HG02588 (cell line): ENCODE data around the gene AOPEP.

Experiments used
- ATAC-seq: cut with Tn5 transposase; IDR thresholded peaks from one replicate; pipeline ENCODE4 v1.9.1; 2021; ENCODE audit warnings: mild to moderate bottlenecking, moderate library complexity; ENCODE audit not compliant: unreplicated experiment

Gene AOPEP

DNA sequence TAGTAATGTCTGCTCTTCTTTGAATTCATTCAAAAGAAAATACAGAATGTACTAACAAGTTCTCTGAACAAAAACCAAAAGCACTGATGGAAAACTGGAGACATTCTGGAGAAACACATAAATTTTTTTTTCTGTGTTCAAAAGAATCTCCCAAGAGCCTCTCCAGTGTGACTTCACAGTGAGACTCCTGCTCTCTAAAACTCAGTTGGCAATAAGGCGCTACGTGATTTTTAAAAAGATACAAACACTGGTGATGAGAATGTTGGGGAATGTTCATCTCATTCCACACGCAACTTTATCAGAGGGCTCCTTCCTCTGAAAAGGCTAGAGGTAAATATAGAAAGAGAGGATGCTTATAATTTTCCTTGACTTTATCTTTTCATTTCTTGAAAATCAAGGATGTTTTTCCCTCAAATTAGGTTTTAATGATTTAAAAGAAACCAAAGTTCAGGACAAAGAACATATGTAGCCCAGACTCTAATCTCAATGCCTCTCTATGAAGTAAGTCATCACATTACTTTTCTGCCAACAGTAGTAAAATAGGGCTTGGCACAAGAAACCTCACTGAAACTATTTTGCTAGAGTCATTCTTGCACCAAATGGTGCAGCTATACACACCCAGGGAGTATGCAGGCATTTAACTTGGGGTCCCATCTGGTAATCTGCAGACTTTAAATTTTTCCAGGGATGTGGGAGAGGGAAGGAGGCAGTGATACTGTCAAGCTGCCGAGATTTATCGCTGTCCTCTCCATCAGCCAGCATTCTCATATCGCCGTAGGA is 12.9 kb upstream of the AOPEP start:
- ATAC-seq = no peak

DNA sequence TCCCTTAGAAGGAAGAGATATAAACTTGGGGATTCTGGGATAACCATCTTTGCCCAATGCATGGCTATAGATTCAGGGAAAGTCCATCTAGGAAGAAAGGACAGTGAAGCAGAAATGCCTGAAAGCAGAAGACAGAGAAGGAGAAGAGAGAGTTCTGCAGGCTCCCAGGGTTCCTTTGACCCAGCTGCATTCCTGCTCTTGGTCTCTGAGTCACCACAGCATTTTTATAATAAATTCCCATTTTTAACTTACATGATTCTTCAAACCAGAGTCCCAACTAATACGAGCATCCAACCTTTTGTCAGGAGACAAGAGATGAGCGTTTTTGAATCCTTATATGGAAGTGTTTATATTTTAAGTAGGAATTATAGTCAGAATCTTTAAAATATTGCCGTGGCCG is 12.0 kb upstream of the AOPEP start:
- no peak for ATAC-seq

DNA sequence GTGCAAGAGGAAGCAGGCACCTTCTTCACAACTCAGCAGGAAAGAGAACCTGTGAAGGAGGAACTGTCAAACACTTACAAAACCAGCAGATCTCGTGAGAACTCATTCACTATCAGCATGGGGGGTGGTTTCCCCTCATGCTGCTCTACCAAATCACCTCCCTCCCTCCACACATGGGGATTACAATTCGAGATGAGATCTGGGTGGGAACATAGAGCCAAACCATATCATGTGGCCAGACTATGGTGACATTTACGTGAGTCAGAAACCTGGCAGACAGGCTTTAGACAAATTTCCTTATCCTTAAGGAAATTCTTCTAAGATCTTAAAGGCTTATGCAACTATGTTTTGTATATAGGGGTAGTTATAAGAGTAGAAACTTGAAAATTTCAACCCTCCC is 8.7 kb upstream of the AOPEP start:
- no peak for ATAC-seq

DNA sequence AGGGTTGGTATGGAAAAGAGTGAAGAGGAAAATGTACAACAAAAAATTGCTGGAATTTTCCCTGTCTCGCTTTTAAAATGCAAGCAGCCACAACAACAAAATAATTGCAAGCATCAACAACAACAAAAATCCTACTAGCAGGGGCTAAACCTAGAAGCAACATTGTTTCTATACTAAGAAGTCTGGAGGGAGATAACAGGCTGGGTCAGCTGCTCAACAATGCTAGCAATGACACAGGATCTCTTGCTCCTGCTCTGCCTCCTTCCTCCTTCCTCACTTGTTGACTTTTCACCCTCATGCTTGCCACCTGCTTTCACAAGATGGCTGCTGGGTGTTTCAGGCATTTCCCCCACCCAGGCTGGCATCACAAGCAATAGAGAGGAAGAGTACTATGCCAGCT is 7.6 kb upstream of the AOPEP start:
- no peak for ATAC-seq

DNA sequence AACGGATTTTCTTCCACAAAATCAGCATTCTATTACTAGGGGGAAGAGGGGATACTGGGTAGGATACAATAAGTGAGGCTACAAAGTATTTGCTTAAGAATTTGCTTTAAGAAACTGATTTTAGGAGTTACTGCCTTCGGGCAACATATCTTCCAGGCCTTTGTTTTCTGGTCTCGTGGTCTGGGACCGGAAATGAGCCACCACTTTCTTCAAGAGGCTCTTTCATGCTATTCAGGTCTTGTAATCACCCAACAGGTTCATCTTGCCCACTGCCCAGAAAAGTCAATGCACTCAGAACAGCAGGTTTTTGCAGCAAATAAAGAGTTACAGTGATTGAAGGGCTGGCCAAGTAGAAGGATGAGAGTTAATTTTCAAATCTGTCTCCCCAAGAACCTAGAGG is 6.6 kb upstream of the AOPEP start:
- no peak for ATAC-seq

DNA sequence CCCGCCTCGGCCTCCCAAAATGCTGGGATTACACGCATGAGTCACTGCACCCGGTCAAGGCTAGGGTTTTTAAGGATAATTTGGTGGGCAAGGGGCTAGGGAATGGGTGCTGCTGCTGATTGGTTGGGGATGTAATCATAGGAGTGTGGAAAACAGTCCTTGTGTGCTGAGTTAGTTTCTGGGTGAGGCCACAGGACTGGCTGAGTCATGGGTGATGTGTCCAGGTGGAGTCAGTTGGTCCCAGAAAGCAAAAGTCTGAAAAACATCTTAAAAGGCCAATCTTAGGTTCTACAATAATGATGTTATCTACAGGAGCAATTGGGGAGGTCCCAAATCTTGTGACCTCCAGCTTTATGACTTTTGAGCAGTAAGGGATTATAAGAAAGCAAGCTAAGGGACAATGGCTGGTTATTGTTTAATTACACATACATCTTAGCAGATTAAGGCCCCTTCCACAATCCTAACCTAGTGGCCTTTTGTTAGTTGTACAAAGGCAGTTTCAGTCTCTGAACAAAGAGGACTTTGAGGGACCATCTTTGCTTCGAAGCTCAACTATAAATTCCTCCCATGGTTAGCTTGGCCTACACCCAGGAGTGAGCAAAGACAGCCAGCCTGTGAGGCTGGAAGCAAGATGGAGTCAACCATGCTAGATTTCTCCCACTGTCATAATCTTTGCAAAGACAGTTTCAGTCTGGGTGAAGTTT is 5.5 kb upstream of the AOPEP start:
- no peak for ATAC-seq

DNA sequence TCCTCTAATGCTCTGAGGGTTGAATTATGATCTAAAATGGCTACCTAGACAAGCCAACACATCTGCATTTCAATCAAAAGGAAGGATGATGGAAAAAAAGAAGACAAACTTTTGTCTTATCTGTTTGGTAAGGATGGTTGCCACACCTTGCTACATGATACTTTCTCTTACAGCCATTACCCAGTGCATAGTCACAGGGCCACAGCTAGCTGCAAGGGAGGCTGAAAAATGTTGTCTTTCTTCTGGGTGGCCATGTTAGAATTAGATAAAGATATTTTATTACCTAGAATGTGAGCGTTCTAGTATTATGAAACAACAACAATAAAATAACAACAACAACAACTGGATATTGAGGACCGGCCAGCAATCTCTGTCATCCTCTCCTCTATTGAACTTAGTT is 4.7 kb upstream of the AOPEP start:
- ATAC-seq = no peak

DNA sequence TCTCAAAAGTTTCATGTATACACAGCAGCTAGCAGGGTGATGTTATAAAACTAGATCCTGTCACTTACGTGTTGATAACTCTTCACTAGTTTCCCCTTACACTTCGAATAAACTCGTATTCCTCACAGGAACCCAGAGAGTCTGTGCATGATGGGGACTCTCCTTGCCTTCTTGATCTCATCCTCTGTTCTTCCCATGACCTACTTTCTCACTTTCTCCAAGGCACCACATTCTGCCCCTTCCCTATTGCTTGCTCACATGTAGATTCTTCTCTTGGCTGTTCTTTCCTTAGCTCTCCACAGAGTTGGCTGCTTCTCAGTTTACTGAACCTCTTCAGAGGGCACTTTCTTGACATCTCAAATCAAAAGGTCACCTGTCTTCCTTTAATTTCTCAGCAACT is 1.2 kb upstream of the AOPEP start:
- no peak for ATAC-seq

DNA sequence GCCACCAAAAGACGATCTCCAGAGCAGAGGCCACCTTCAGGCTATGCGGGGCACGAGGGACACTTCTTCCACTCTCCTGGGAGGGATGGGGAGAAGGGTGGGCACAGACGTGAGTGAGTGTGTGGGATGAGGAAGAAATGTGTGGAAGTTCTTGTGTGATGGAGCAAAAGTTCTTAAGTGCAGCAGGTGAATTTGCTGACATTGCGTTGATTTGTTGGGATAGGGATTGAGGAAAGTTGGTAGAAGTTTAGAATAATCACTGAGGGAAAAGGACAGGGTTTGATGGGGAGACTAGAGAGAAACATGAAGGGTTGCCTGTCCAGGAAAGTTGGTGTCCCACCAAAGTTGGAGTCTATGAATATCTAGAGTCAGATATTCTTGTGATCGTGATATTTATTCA is 2.2 kb downstream of the AOPEP start:
- ATAC-seq = no peak

DNA sequence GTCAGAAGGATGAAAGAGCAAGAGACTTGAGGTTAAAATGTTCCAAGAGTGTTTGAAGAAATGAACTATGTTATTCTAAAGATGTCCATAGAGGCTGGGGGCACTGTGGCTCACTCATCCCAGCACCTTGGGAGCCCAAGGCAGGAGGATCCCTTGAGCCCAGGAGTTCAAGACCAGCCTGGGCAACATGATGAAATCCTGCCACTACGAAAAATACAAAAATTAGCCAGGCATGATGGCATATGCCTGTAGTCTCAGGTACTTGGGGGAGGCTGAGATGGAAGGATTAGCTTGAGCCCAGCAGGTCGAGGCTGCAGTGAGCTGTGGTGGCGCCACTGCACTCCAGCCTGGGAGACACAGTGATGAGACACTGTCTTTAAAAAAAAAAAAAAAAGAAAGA is 2.7 kb downstream of the AOPEP start:
- ATAC-seq = no peak

DNA sequence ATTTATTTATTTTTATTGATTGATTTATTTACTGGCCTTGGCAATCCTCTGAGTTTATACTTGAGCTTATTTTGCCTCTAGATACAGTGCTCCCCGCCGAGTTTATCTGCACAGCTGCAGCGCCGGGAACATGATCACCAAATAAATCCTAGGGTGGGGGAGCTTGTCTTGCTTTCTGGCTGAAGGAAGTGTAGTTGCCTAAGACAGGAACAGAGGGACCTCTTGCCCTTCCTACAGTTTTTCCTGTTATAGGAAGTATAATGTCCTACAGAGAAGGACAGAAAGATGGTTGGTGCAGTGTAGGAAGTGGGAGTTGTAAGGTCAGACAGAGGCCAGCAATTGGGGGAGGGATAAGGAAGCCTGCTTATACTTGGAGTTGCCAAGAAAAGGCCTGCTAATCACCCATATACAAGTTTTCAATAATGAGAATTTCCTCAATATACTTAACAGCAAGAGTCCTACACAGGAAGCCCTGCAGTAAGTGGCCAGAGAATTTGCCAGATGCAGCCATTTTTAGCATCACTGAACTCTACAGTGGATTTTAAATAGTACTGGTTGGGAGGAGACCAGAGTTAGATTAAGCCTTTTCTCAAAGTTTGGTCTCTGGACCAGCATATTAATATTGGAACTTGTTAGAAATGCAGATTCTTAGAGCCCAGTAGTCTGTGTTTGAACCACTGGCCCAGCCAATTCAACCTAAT is 7.7 kb downstream of the AOPEP start:
- no peak for ATAC-seq

DNA sequence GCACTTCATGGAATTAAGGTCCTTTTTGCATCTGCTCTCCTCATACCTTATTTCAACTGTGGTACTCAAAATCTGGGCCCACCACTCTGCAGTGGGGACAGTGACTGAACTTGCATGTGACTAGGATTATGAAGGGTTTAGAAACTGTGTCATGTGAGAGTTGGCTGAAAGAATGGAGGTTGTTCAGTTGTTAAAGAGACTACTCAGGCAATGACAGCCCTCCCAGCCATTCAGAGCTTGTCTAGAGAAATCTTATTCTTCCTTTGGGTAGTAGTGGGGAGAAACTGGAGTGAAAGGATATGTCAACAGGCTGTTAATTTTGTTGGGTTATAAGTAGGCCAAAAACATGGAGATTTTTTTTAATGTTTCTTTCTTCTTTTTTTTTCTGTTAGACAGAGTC is 10.3 kb downstream of the AOPEP start:
- ATAC-seq = no peak

DNA sequence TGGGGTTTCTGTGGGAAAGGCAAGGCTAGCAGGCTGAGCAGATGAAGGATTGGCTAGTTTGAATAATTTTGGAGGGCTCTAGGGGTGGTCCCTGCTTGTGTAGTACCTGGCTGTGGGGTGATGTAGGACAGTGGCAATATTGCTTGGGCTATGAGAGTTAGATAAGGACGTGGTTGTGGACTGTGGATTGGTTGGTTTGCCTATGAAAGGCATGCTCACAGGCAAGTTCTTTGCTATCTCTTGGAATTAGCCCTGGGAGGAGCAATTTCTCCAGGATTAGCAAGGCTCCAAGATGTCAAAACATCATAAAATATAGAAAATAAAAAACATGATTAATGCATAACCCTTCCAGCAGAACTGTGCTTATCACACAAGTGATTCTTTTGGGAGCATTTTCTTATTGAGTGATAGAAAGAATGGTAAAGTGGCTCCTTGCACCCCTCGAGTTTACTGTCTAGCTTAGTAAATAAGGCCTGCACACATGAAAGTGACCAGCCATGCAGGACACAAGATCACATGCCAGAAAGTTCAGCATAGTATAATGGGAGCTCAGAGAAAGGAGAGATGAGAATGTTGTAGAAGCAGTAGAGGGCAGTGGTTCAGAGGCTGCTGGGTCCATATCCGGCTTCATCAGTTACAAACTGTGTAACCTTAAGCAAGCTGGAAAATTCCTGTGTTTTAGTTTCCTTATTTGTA is 13.8 kb downstream of the AOPEP start:
- ATAC-seq = no peak

DNA sequence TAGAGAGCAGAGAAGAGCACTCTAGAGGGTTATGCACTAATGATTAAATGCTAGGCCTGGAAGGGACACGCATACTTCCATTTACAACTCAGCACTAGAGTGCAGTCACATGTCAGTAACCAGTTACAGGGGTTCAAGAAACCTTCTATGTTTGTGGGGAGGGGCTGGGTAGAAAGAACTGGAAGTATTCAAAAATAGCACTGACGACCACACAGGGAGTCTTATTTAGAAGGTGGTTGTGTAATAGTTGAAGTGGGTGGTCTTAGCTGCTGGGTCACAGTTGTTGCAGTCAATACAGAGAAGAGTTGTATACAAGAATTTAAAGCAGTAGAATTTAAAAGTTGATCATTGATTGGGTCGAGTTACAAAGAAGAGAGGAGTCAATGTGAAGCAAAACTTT is 15.4 kb downstream of the AOPEP start:
- ATAC-seq = no peak

DNA sequence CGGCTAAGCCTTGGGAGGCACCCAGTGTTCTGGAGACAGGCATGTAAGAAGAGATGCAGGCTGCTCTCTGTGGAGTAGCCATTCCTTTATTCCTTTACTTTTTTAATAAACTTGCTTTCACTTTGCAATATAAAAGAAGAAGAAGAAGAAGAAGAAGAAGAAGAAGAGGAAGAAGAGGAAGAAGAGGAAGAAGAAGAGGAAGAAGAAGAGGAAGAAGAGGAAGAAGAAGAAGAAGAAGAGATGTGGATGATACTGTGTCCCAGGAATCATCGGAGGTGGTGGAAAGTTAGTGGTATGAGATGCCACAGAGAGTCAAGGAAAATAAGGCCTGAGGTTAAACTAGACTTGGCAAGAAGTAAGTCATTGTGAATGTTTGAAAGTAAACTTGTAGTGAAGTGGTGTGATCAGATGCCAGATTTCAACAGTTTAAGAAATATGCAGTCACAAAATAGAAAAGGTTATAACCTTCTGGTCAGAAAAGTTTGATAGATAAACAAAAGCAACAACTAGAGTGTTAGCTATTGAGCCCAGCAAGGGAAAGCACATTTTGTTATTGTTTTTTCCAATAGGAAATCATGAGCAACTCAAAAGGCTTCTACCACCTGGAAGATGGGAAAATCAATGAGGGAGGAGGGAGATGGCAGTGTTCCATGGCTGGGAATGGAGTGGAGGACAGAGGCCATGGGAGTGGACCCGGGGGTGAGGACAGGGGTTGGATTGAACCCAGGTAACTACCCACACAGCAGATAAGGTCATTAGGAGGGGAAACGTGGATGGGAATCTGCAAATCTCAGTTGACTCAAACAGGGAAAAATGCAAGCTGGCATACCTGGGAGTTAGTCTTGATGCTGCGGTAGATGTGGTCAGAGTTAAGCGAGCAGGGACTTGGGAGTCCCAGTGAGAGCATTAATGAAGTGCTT is 16.8 kb downstream of the AOPEP start:
- ATAC-seq = no peak

DNA sequence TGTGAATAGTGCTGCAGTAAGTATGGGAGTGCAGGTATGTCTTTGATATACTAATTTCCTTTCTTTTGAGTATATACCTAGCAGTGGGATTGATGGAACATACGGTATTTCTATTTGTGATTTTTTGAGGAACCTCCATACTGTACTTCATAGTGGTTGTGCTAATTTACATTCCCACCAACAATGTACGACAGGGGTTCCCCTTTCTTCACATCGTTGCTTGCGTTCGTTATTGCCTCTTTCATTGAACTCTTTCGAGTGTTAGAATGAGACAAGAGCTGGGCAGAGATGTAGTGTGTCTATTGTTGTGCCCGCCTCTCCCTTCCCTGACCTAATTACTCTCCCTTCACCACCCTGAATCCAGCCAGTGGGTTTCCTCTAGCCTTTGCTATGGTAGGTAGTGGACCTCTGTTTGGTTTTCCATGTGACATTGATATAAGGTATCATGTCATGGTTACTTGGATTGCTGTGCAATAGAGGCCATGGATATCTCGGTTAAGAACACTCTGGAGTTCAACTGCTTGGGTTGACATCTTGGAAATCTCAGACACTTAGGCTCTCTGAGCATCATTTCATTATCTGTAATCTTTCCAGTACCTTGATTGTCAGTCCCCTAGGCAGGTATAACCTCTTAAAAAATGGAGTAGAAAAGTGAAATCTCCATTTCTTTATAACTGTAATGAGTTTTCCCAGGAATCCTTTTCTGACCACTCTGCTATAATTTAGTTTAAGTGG is 19.5 kb downstream of the AOPEP start:
- no peak for ATAC-seq

DNA sequence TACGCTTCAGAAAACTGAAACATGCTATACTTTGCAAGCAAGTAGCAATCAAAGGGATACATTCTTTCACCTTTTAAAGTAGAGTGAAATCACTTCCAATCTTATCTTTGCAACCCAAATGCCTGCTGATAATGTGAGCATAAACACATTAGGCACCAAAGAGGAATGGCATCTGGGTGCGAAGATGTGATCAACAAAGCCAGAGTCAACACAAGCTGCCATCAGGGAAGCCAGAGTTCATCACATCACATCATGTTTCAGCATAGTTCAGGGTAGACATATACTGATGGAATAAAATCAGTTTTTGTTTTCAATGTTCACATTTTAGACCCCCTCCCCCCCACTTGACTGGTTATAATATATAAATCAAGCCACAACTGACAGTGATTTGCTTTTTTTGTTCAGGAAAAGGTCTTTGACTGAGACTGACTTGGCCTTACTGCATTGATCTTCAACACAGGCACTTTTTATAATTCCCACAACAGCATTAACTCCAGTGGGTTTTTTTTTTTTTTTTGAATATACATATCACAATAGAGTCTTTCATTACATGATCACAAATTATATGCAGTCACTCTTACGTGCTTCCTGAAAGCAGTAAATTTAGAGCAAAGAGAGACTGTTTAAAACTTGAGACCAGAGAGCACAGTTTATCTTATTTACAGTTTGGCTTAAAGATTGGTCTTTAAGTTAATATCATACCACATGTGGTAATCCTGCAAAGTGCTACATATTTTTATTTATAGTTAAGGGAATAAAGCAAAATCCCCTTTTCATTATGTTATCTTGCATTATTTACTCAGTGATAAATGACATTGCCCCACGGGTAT is 20.3 kb downstream of the AOPEP start:
- ATAC-seq = no peak

DNA sequence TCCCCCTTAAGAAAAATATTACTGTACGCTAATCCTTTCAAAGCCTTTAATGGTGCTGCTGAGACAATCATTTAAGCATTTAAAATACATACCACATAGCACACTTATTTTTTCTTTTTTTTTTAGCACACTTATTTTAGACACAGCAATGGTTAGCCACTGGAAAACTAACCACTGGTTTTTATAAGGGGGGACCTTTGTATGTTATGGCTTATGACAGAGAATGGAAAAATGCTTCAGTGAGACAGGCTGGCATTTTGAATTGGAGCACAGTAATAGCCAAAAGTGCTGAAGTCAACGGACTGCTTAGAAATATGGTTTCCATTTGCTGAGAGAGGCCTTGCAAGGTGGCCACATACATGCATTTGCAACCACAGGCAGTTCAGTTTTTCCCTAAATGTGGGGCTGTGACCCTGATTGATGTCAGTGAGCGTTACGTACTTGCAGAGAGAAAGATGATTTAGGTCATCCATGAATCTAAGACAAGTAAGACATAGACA is 28.5 kb downstream of the AOPEP start:
- ATAC-seq = no peak

DNA sequence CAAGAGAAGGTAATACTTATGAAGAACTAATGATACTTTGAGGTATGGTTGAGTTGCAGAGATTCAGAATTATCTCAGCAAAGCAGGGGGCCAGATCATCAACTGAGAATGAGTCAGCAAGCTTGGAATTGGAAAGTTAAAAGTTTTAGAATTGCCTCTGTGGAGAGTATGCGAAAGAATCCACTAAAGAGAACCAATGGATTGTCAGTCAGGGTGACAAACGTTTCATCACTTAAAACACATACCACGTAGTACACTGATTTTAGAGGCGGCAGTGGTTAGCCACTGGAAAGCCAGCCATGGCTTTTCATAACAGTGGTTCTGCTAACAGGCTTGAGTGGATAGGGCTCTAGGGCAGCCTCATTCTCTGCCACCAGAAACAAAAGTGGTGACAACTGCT is 30.7 kb downstream of the AOPEP start:
- ATAC-seq = no peak
